Gastrocnemius medialis (tissue), 4 donors: ENCODE measurements around the gene MBIP. TPM values are rescaled to one million over a fixed set of nuclear protein-coding genes. Genes with fewer than 3 reads are reported as not detected.

ENCODE experiments used
- ATAC-seq, 2 donors: fragments of 150-250 bp; one replicate each; pipeline ENCODE4 v1.9.1; 2016
- DNase-seq, 2 donors: peaks; one replicate each; pipeline ENCODE4 v3.0.0-alpha.2; 2019
- H3K27ac ChIP-seq, 4 donors: fragments of 200-600 bp; sonication (generic); 1 replicate in 1 of 4; 2 replicates in 3 of 4; pipeline ENCODE4 v1.5.1; 2016 to 2018; ENCODE audit warnings: mild to moderate bottlenecking in 2 of 4, moderate library complexity in 1 of 4
- H3K27me3 ChIP-seq, 3 donors: fragments of 200-600 bp; sonication (generic) in 2 of 3; 1 replicate in 1 of 3; 2 replicates in 2 of 3; pipeline versions ENCODE4 v1.5.1 to v1.6.0; 2016 to 2019; ENCODE audit warnings: mild to moderate bottlenecking in 1 of 3, moderate library complexity in 1 of 3
- H3K36me3 ChIP-seq, 2 donors: fragments of 200-600 bp; sonication (generic) in 1 of 2; one replicate each; pipeline ENCODE4 v1.5.1; 2017 to 2018
- H3K4me1 ChIP-seq, 2 donors: fragments of 200-600 bp; sonication (generic) in 1 of 2; one replicate each; pipeline ENCODE4 v1.5.1; 2016 to 2017; ENCODE audit warnings: mild to moderate bottlenecking in 2 of 2
- H3K4me3 ChIP-seq, 4 donors: fragments of 200-600 bp; sonication (generic) in 3 of 4; 1 replicate in 1 of 4; 2 replicates in 3 of 4; pipeline ENCODE4 v1.5.1; 2016 to 2019; ENCODE audit warnings: mild to moderate bottlenecking in 2 of 4
- H3K9me3 ChIP-seq, 3 donors: fragments of 200-600 bp; sonication (generic) in 2 of 3; 1 replicate in 1 of 3; 2 replicates in 2 of 3; pipeline ENCODE4 v1.5.1; 2016 to 2019
- POLR2A ChIP-seq, 2 donors: fragments of 450-650 bp; IDR thresholded peaks; one replicate each; pipeline ENCODE4 v1.6.1; 2017; ENCODE audit warnings: antibody characterized with exemption in 2 of 2, mild to moderate bottlenecking in 2 of 2, moderate library complexity in 2 of 2
- in situ Hi-C, 4 donors: fragments of 200-750 bp; cut with MboI; loops; one replicate each; pipeline versions ENCODE4 v1.15.0 to v1.8.0; 2017; ENCODE audit warnings: low sequenced_read_pairs in 4 of 4
- intact Hi-C: fragments of 100-400 bp; cut with DNase I; formaldehyde crosslinking; loops from one replicate; pipeline ENCODE4 v1.15.1; 2023; ENCODE audit warnings: low total_unique reads
- total RNA-seq, 4 donors: library from RNA; depleted of rRNA; stranded (reverse); fragments of >200 nt; gene quantifications; one replicate each; pipeline versions ENCODE4 v1.1.0 to v1.2.3, GENCODE V29; 2016
- TF ChIP-seq, protein P1 (sequence below), 5 experiments: fragments of 450-650 bp in 3 of 5; fragments of 200-600 bp in 2 of 5; sonication (generic) in 2 of 5; IDR thresholded peaks in 4 of 5; conservative IDR thresholded peaks in 1 of 5; 1 replicate in 4 of 5; 2 replicates in 1 of 5; pipeline ENCODE4 v1.5.1; 2016 to 2019; ENCODE audit warnings: antibody characterized with exemption in 5 of 5, mild to moderate bottlenecking in 3 of 5, moderate library complexity in 3 of 5

The MBIP gene
- total RNA-seq, 4 donors from 2014 or later = 1.8 to 4.6 (median 3.5) TPM

DNA sequence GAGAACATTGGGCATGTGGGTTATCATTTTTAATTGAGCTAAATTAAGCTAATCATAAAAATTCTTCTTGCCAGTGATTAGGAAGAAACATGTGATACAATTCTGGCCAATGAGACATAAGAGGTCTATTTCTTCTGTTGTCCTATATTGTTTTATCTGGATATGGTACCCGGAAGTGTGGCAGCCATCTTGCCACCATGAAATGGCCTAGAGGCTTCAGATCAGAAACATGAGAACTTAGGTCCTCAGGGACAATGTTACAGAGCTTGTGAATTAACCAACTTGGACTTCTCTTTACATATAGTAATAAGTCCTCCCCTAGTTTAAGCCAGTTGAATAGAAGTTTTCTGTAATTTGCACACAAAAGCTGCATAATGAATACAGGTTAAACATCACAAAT, 30.5 kb downstream of the MBIP start:
- TF ChIP-seq POLR2A (IDR thresholded peaks at IDR 0.05) = no peak
- TF ChIP-seq, protein P1, sequence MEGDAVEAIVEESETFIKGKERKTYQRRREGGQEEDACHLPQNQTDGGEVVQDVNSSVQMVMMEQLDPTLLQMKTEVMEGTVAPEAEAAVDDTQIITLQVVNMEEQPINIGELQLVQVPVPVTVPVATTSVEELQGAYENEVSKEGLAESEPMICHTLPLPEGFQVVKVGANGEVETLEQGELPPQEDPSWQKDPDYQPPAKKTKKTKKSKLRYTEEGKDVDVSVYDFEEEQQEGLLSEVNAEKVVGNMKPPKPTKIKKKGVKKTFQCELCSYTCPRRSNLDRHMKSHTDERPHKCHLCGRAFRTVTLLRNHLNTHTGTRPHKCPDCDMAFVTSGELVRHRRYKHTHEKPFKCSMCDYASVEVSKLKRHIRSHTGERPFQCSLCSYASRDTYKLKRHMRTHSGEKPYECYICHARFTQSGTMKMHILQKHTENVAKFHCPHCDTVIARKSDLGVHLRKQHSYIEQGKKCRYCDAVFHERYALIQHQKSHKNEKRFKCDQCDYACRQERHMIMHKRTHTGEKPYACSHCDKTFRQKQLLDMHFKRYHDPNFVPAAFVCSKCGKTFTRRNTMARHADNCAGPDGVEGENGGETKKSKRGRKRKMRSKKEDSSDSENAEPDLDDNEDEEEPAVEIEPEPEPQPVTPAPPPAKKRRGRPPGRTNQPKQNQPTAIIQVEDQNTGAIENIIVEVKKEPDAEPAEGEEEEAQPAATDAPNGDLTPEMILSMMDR (IDR thresholded peaks at IDR 0.05 in 4 of 5, conservative IDR thresholded peaks at IDR 0.05 in 1 of 5) = no peak
- no peak for ATAC-seq
- Histone ChIP-seq H3K27me3 (no peaks in the 10 kb centered on the region), H3K27ac (no peak overlapping the region), H3K9me3 (no peaks in the 10 kb centered on the region), H3K4me3 (no peak overlapping the region), H3K4me1 (no peaks in the 10 kb centered on the region), H3K36me3 (no peaks in the 10 kb centered on the region)
- in situ Hi-C loops = no loop called here
- no peak for DNase-seq
- intact Hi-C loops = no loop called here

DNA sequence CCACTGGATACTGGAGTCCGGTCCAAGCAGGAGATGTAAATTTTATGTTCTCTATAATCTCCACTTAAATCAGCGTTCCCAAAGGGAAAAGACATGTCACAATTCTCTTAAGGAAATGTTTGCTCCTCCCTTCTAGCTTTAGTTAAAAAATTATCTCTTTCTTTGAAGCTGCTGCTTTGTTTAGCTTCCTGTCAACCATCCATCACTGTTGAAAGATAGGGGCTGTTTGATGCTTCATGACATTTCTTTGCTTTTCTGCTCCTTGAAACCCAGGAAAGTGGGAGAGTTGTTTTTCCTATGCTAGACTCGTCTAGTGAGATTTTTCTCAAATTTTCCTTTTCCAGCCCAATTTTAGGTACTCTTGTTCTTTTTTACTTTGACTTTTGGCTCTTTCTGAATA, 31.9 kb downstream of the MBIP start:
- no peak for TF ChIP-seq POLR2A (IDR thresholded peaks at IDR 0.05)
- TF ChIP-seq, protein P1 (IDR thresholded peaks at IDR 0.05 in 4 of 5, conservative IDR thresholded peaks at IDR 0.05 in 1 of 5) = no peak
- Histone ChIP-seq H3K4me3 (no peak overlapping the region), H3K36me3 (no peaks in the 10 kb centered on the region), H3K9me3 (no peaks in the 10 kb centered on the region), H3K27me3 (no peaks in the 10 kb centered on the region), H3K27ac (no peak overlapping the region), H3K4me1 (no peaks in the 10 kb centered on the region)
- ATAC-seq = no peak
- intact Hi-C loops (no loop called here), in situ Hi-C loops (no loop called here)
- DNase-seq = no peak

DNA sequence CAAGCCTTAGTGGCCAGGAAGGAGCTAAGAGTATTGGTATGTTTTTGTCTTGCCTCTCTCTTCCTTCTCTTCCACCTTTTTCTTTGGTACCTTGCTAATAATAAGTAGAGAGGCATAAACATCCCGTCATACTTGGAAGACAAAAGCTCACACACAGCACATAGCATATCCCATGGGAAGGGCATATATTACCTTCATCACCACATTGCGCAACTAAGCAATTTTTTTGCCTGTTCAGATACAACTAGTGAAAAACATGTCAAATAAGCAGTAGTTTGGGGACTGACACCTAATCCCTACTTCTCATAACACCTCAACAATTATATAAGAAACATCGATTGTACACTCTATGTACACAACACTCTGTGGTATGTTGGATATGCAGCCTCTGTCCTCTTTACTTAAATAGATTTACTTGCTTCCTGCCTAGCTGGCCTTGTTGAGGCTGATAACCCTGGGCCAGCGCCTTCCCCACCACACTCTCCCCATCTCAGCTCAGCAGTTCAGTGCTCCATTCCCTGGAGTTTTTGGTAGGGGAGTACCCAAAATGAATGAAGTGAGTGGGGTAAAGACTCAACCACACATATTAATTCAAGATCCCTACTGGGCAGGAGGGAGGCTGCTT, 35.4 kb downstream of the MBIP start:
- intact Hi-C loops = no loop called here
- no peak for TF ChIP-seq POLR2A (IDR thresholded peaks at IDR 0.05)
- TF ChIP-seq, protein P1 (IDR thresholded peaks at IDR 0.05 in 4 of 5, conservative IDR thresholded peaks at IDR 0.05 in 1 of 5) = no peak

DNA sequence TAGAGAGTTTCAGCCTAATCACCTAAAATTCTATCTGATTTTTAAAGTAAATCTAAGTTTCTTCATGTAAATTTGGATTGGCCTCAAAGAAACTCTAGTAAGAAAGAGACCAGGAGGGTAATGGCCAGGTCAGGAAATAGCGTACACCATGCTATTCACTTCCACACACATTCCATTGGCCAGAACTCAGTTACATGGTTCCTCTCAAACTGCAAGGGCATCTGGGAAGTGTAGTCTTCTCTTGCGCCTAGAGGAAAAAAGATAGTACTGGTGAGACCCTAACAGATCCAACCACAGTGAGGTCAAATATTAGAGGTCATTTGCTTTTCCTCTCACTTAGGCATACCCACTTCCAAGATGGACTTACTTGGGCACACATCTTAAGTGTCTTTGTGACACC, 39.1 kb downstream of the MBIP start:
- intact Hi-C loops = no loop called here

More for the DNA sequence above, 35.4 kb downstream of the MBIP start:
- Histone ChIP-seq H3K27ac (no peak overlapping the region), H3K4me1 (no peaks in the 10 kb centered on the region), H3K9me3 (no peaks in the 10 kb centered on the region), H3K4me3 (no peak overlapping the region), H3K27me3 (peaks cover 0 to 14% (median 0%) of the 10 kb centered on the region in 3 donors), H3K36me3 (no peaks in the 10 kb centered on the region)
- in situ Hi-C loops = no loop called here
- DNase-seq = no peak
- ATAC-seq = no peak

More for the DNA sequence above, 39.1 kb downstream of the MBIP start:
- in situ Hi-C loops = no loop called here
- H3K27ac ChIP-seq = no peak overlapping the region
- H3K36me3 ChIP-seq = no peaks in the 10 kb centered on the region
- ATAC-seq = no peak
- peaks cover 0 to 37% (median 10%) of the 10 kb centered on the region in 3 donors for H3K27me3 ChIP-seq
- no peaks in the 10 kb centered on the region for H3K9me3 ChIP-seq
- TF ChIP-seq, protein P1 (IDR thresholded peaks at IDR 0.05 in 4 of 5, conservative IDR thresholded peaks at IDR 0.05 in 1 of 5) = no peak
- no peak for DNase-seq
- no peak overlapping the region for H3K4me3 ChIP-seq
- H3K4me1 ChIP-seq = no peaks in the 10 kb centered on the region
